Mucosa of descending colon (tissue), 3 donors: ENCODE results near the gene PAWR. TPM values are rescaled to one million over a fixed set of nuclear protein-coding genes. Genes with fewer than 3 reads are reported as not detected.

Experiments used
- ATAC-seq: fragments of 200-7000 bp; cut with Tn5 transposase; one replicate; pipeline ENCODE4 v1.9.1; 2020; ENCODE audit warnings: mild to moderate bottlenecking, moderate library complexity
- DNase-seq, 3 donors: peaks; one replicate each; pipeline ENCODE4 v3.0.0-alpha.2; 2020
- H3K36me3 ChIP-seq: fragments of 200-600 bp; one replicate; pipeline ENCODE4 v1.8.0; 2021; ENCODE audit warnings: low read depth, mild to moderate bottlenecking
- H3K4me1 ChIP-seq: fragments of 200-600 bp; one replicate; pipeline ENCODE4 v1.8.0; 2021; ENCODE audit warnings: low read depth, mild to moderate bottlenecking
- H3K4me3 ChIP-seq: fragments of 200-600 bp; one replicate; pipeline ENCODE4 v1.8.0; 2021; ENCODE audit warnings: mild to moderate bottlenecking
- H3K9me3 ChIP-seq: fragments of 200-600 bp; one replicate; pipeline ENCODE4 v1.8.0; 2021; ENCODE audit warnings: mild to moderate bottlenecking
- intact Hi-C, 2 donors: fragments of 100-400 bp; cut with DNase I in 1 of 2; cut with micrococcal nuclease in 1 of 2; formaldehyde crosslinking; loops; one replicate each; pipeline versions ENCODE4 v1.11.0 to v1.11.1; 2022; cut with DNase I, micrococcal nuclease
- total RNA-seq, 3 donors: library from RNA; stranded (reverse); fragmentation: NEBNext Ultra II Directional in 2 of 3; extraction: Animal tissue kit (Norgen Biotek cat#: 25700) in 2 of 3; gene quantifications; one replicate each; pipeline versions ENCODE4 v1.2.1 to v1.2.4, GENCODE V29; 2021 to 2023
- TF ChIP-seq, protein P1 (sequence below): fragments of 200-600 bp; IDR thresholded peaks from one replicate; pipeline ENCODE4 v1.8.0; 2022; ENCODE audit warnings: antibody characterized with exemption, mild to moderate bottlenecking
- donor health status: DM: no; HTN: no; CAD: no; lungs with moderate emphysema.
- donor health status: DM: no; HTN: no; CAD: no.
- donor health status: DM: no; HTN: yes; CAD: no.

The PAWR gene
- total RNA-seq, 3 donors from 2014 or later = 93.0 to 170 (median 126) TPM

DNA sequence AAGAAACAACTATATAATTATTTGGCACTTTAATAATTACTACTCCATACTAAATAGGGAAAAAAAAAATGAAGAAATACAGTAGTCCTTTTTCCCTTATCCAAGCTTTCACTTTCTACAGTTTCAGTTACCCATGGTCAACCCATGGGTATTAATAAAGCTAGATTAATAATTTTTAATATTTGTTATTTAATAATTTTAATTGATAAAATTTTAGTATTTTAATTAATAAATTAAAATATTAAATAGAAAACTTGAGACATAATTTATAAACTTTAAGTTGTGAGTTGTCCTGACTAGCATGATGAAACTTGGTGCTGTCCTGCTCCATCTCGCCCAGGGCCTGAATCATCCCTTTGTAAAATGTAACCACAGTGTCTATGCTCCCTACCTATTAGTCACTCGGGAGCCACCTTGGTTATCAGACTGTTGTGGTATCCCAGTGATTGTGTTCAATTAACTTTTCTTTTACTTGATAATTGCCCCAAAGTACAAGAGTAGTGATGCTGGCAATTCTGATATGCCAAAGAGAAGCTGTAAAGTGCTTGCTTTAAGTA is 71.8 kb downstream of the PAWR start:
- intact Hi-C loops = no loop called here
- TF ChIP-seq, protein P1, sequence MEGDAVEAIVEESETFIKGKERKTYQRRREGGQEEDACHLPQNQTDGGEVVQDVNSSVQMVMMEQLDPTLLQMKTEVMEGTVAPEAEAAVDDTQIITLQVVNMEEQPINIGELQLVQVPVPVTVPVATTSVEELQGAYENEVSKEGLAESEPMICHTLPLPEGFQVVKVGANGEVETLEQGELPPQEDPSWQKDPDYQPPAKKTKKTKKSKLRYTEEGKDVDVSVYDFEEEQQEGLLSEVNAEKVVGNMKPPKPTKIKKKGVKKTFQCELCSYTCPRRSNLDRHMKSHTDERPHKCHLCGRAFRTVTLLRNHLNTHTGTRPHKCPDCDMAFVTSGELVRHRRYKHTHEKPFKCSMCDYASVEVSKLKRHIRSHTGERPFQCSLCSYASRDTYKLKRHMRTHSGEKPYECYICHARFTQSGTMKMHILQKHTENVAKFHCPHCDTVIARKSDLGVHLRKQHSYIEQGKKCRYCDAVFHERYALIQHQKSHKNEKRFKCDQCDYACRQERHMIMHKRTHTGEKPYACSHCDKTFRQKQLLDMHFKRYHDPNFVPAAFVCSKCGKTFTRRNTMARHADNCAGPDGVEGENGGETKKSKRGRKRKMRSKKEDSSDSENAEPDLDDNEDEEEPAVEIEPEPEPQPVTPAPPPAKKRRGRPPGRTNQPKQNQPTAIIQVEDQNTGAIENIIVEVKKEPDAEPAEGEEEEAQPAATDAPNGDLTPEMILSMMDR = no peak
- no peaks in the 10 kb centered on the region for H3K9me3 ChIP-seq
- H3K4me1 ChIP-seq = no peaks in the 10 kb centered on the region
- DNase-seq (no peak), ATAC-seq (no peak)
- no peaks in the 10 kb centered on the region for H3K36me3 ChIP-seq
- no peak overlapping the region for H3K4me3 ChIP-seq

DNA sequence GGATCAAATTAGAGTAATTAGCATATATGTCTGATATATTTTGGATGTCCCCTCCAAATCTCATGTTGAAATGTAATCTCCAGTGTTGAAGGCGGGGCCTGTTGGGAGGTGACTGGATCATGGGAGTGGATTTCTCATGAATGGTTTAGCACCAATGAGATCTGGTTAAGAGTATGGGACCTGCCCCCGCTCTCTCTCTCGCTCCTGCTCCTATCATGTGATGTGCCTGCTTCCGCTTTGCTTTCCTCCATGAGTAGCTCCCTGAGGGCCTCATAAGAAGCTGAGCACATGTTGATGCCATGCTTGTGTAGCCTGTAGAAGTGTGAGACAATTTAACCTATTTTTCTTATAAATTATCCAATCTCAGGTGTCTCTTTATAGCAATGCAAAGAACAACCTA is 73.1 kb downstream of the PAWR start:
- TF ChIP-seq, protein P1 = no peak
- Histone ChIP-seq H3K9me3 (no peaks in the 10 kb centered on the region), H3K4me1 (no peaks in the 10 kb centered on the region), H3K4me3 (no peak overlapping the region), H3K36me3 (no peaks in the 10 kb centered on the region)
- intact Hi-C loops = no loop called here
- DNase-seq (no peak), ATAC-seq (no peak)

DNA sequence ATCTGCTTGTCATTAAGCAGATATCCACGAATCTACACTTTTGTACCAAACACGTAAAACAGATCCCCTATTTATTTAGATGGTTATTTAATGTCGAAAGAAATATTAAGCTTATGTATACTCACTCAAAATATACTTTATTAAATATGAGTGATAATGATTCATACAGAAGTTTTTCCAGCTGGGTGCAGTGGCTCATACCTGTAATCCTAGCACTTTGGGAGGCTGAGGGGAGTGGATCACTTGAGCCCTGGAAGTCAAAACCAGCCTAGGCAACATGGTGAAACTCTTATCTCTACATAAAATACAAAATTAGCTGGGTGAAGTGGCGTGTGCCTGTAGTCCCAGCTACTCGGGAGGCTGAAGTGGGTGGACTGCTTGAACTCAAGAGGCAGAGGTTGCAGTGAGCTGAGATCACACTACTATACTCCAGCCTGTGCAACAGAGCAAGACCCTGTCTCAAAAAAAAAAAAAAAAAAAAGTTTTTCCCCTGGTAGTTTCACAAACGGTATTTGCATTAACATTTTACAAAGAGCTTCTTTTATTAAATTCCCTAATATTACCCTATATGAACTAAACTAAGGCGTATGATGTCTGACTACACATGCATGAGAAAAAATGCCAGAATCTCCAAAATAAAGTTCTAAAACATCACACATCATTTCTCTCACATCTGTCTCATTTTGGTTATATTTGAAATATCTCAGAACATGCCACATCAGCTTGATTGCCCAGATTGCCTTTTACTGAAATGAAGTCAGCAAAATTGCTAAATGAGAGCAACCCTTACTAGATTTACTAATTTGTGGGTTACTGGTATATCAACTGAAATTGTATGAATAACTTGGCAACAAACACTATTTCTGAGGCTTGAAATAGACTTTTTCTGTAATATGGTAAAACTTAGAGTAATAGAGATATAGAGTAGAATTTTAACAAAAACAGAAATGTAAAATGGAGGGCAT is 74.9 kb downstream of the PAWR start:
- Histone ChIP-seq H3K4me1 (no peaks in the 10 kb centered on the region), H3K9me3 (no peaks in the 10 kb centered on the region), H3K36me3 (no peaks in the 10 kb centered on the region), H3K4me3 (no peak overlapping the region)
- TF ChIP-seq, protein P1 = no peak
- intact Hi-C loops = no loop called here
- ATAC-seq (no peak), DNase-seq (no peak)

DNA sequence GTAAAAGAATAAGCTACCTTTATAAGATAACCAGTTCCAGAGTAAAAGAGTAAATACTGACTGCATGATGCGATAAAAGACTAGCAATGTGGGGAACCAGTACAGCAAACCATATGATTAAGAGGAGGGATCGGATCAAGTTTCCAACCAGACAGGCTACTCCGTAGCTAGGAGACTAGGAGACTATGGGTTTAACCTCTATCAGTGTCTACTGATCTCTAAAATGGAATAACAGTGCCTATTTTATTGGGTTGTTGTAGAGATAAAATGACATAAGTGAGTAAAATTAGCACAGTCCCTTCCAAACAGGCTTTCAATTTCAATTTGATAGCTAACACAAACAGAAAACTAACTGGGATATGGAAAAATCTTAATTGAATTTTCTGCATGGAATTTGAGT is 76.0 kb downstream of the PAWR start:
- Histone ChIP-seq H3K4me3 (no peak overlapping the region), H3K9me3 (no peaks in the 10 kb centered on the region), H3K36me3 (no peaks in the 10 kb centered on the region), H3K4me1 (no peaks in the 10 kb centered on the region)
- intact Hi-C loops = no loop called here
- TF ChIP-seq, protein P1 = no peak
- DNase-seq (no peak), ATAC-seq (no peak)

DNA sequence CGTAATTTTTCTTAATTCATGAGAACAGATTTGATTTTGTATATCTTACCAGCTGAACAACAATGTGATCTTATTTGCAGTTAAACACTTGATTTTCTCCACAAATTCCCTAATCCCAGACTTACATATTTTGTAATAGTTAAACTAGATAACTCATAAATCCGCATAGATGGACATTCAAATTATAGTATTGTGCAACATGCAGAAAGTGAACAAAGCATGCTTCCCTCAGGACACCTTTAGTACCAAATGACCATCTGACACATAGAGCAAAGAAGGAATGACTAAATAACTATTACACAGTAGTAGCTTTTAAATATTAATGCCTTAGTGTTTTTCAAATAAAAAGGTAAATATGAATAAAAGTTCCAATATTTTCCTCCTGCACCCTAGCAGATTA is 88.9 kb downstream of the PAWR start:
- intact Hi-C loops = no loop called here
- no peak for ATAC-seq
- Histone ChIP-seq H3K4me1 (peaks cover 2% of the 10 kb centered on the region), H3K4me3 (no peak overlapping the region), H3K9me3 (no peaks in the 10 kb centered on the region), H3K36me3 (no peaks in the 10 kb centered on the region)
- TF ChIP-seq, protein P1 = no peak
- DNase-seq = no peak
